ENCODE measurements around the gene KCNMB4. TPM values are rescaled to one million over a fixed set of nuclear protein-coding genes. Genes with fewer than 3 reads are reported as not detected.

KCNMB4 gene
- polyA plus RNA-seq, 2 of the 4 experiments (the other 2 are of a cell fraction): 0.08 to 0.13 TPM

DNA sequence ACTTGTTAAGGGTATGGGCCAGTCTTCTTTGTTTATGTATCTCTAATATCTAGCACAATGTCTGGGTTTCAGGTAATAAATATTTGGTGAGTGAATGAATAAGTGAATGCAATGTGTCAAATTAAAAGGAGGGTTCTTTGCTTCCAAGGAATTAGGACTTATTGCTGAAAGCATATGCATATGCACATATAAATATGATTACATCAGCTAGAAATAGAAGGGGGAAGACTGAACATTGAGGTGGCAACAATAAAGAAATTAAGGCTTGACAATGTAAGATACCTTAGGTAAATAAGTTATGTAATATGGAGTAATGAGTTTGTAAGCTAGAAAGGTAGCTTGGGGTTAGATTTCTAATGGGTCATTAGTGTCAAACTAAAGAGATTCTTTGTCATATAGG, 37.7 kb downstream of the KCNMB4 start:
- Histone ChIP-seq H3K4me3 (no peak overlapping the region), H3K4me1 (no peaks in the 10 kb centered on the region), H3K4me2 (no peak overlapping the region), H3K27ac (no peak overlapping the region), H3K9me3 (no peaks in the 10 kb centered on the region)
- FAIRE-seq (no peak), DNase-seq (ENCODE audit: low read depth in 1 of 2, low spot score in 1 of 2) (no peak), ATAC-seq (no peak)
- TF ChIP-seq MAFK (IDR thresholded peaks at IDR 0.05; ENCODE audit: partially characterized antibody) (peak; percentile 58), HDAC2 (IDR thresholded peaks at IDR 0.05) (no peak), SMC3 (IDR thresholded peaks at IDR 0.05) (no peak)
- ChIA-PET CTCF (no interaction called here), POLR2A (no interaction called here)

DNA sequence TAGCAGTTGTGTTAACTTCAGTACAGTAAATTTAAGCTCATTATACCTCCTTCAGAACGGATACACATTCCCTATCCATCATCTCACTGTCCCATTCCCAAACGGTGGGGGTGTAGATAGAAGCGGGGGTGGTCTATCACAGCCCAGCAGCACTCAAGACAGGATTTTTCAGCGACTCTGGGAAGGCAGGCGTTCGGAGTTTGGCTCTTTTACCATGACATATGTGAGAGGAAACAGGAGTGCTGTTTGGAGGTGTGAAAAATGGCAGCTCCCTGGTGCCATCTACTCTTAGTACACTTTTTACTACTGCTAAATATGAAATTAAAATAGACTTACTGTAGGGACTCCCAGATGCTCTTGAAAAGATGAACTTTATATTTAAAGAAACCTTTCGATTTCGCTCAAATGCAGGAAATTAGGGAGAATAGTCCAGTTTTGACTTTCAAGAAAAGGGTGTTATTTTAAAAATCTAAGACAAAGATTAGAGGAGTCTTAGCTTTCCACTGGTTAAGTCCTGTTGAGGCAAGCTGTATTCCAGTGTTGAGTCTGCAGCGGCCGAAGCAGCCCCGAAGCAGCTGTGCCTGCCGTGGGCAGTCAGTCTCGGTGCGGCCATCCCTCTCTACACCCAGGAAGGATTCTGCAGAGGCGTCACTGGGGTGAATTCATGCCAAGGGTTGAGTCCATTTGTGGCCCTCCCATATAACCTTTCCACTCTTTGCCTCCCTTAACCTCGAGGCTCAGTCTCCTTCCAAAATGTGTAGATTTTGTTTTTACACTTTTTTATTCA, 42.1 kb downstream of the KCNMB4 start:
- Histone ChIP-seq H3K9me3 (no peaks in the 10 kb centered on the region), H3K4me3 (no peak overlapping the region), H3K4me1 (no peaks in the 10 kb centered on the region), H3K4me2 (no peak overlapping the region), H3K27ac (no peak overlapping the region)
- no peak for DNase-seq (ENCODE audit: low read depth in 1 of 2, low spot score in 1 of 2)
- CTCF ChIA-PET: no interaction called here
- WGBS (ENCODE audit: missing lambda C conversion rate): 47% methylated on average over 16 of the region's 16 CpGs
- ATAC-seq: no peak
- FAIRE-seq: no peak
- TF ChIP-seq, protein P1, sequence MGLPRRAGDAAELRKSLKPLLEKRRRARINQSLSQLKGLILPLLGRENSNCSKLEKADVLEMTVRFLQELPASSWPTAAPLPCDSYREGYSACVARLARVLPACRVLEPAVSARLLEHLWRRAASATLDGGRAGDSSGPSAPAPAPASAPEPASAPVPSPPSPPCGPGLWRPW (IDR thresholded peaks at IDR 0.05): no peak
- no peak for TF ChIP-seq HOXB13 (CRISPR knock-in tag; IDR thresholded peaks at IDR 0.05; ENCODE audit: low read depth)
- TF ChIP-seq, protein P2, sequence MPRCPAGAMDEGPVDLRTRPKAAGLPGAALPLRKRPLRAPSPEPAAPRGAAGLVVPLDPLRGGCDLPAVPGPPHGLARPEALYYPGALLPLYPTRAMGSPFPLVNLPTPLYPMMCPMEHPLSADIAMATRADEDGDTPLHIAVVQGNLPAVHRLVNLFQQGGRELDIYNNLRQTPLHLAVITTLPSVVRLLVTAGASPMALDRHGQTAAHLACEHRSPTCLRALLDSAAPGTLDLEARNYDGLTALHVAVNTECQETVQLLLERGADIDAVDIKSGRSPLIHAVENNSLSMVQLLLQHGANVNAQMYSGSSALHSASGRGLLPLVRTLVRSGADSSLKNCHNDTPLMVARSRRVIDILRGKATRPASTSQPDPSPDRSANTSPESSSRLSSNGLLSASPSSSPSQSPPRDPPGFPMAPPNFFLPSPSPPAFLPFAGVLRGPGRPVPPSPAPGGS (IDR thresholded peaks at IDR 0.05): no peak
- no peak for TF ChIP-seq PHF8 (IDR thresholded peaks at IDR 0.05; ENCODE audit: borderline replicate concordance, low read depth)
- TF ChIP-seq, protein P3, sequence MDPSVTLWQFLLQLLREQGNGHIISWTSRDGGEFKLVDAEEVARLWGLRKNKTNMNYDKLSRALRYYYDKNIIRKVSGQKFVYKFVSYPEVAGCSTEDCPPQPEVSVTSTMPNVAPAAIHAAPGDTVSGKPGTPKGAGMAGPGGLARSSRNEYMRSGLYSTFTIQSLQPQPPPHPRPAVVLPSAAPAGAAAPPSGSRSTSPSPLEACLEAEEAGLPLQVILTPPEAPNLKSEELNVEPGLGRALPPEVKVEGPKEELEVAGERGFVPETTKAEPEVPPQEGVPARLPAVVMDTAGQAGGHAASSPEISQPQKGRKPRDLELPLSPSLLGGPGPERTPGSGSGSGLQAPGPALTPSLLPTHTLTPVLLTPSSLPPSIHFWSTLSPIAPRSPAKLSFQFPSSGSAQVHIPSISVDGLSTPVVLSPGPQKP (IDR thresholded peaks at IDR 0.05; ENCODE audit: low read depth, low read length): no peak
- no peak for TF ChIP-seq MAZ (IDR thresholded peaks at IDR 0.05; ENCODE audit: borderline replicate concordance, low read depth, low read length)
- TF ChIP-seq, protein P4, sequence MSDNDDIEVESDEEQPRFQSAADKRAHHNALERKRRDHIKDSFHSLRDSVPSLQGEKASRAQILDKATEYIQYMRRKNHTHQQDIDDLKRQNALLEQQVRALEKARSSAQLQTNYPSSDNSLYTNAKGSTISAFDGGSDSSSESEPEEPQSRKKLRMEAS (IDR thresholded peaks at IDR 0.05): no peak
- no peak for TF ChIP-seq BHLHE40 (IDR thresholded peaks at IDR 0.05; ENCODE audit: low read depth, low read length)
- TF ChIP-seq CBX8 (IDR thresholded peaks at IDR 0.05): no peak
- TF ChIP-seq POLR2AphosphoS2 (conservative IDR thresholded peaks at IDR 0.05; ENCODE audit: low read length): no peak
- TF ChIP-seq ZSCAN20 (CRISPR knock-in tag; IDR thresholded peaks at IDR 0.05): no peak
- TF ChIP-seq RNF2 (IDR thresholded peaks at IDR 0.05; ENCODE audit: borderline replicate concordance, low read depth): no peak
- POLR2A ChIA-PET: no interaction called here

DNA sequence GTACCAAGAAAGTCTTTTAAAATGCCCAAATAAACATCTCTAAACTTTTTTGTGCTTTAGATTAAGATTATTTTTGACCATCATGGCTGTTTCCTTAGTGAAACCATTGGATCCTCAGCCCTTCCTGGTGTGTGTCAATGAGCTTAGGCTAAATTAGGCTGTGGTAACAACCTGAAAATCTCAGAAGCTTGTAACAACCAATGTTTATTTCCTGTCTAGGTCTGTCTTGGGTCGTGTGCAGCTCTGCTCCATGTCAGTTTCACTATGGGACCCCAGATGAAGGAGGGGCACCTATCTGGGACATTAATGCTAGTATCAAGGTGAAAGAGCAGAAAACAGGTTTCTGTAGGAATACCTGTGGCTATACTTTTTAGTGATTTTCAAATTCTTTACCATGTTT, 49.9 kb downstream of the KCNMB4 start:
- no peak overlapping the region for H3K4me2 ChIP-seq
- 5% methylated on average over 1 of the region's 1 CpG for WGBS (ENCODE audit: missing lambda C conversion rate)
- DNase-seq (ENCODE audit: low read depth in 1 of 2, low spot score in 1 of 2) (no peak), ATAC-seq (no peak), FAIRE-seq (no peak)
- ChIA-PET CTCF (no interaction called here), POLR2A (no interaction called here)
- no peak overlapping the region for H3K27ac ChIP-seq
- no peaks in the 10 kb centered on the region for H3K9me3 ChIP-seq
- no peak overlapping the region for H3K4me3 ChIP-seq
- TF ChIP-seq ZC3H11A (IDR thresholded peaks at IDR 0.05): no peak
- no peak for TF ChIP-seq ZFP36 (IDR thresholded peaks at IDR 0.05; ENCODE audit: borderline replicate concordance, partially characterized antibody)
- TF ChIP-seq SMC3 (IDR thresholded peaks at IDR 0.05): no peak
- TF ChIP-seq HEYL (CRISPR knock-in tag; IDR thresholded peaks at IDR 0.05): no peak
- TF ChIP-seq FOXS1 (CRISPR knock-in tag; IDR thresholded peaks at IDR 0.05): no peak
- no peak for TF ChIP-seq HOXA7 (CRISPR knock-in tag; IDR thresholded peaks at IDR 0.05)
- TF ChIP-seq TFCP2L1 (CRISPR knock-in tag; IDR thresholded peaks at IDR 0.05): no peak
- TF ChIP-seq RARB (CRISPR knock-in tag; IDR thresholded peaks at IDR 0.05): no peak
- no peak for TF ChIP-seq MYC (IDR thresholded peaks at IDR 0.05; ENCODE audit: borderline replicate concordance, low read length)
- TF ChIP-seq, protein P4 (IDR thresholded peaks at IDR 0.05): no peak
- no peak for TF ChIP-seq ZSCAN20 (CRISPR knock-in tag; IDR thresholded peaks at IDR 0.05)
- H3K4me1 ChIP-seq: no peaks in the 10 kb centered on the region
